Loucy (cell line): ENCODE measurements around the gene NOX5.

Experiments
- H2AFZ ChIP-seq: fragments of 200-600 bp; sonication (generic); 2 replicates; pipeline ENCODE4 v1.6.0; 2016; ENCODE audit warnings: antibody characterized with exemption, mild to moderate bottlenecking, low read length, moderate library complexity
- H3F3A ChIP-seq: fragments of 200-600 bp; 2 replicates; pipeline ENCODE4 v1.6.0; 2016; ENCODE audit warnings: antibody characterized with exemption, low read depth, mild to moderate bottlenecking
- H3K27me3 ChIP-seq: fragments of 200-600 bp; sonication (generic); 2 replicates; pipeline ENCODE4 v1.6.1; 2014; ENCODE audit warnings: low read length, mild to moderate bottlenecking; ENCODE audit not compliant: insufficient read depth, poor library complexity, severe bottlenecking
- H3K36me3 ChIP-seq: fragments of 200-600 bp; sonication (generic); 2 replicates; pipeline ENCODE4 v1.6.1; 2016; ENCODE audit warnings: low read length; ENCODE audit not compliant: insufficient read depth
- H3K4me1 ChIP-seq: fragments of 200-600 bp; sonication (generic); 2 replicates; pipeline ENCODE4 v1.5.1; 2014; ENCODE audit warnings: low read length, mild to moderate bottlenecking; ENCODE audit not compliant: insufficient read depth, poor library complexity, severe bottlenecking
- H3K4me2 ChIP-seq: fragments of 200-600 bp; sonication (generic); 2 replicates; pipeline ENCODE4 v1.6.0; 2014; ENCODE audit warnings: antibody characterized with exemption, low read length, low read depth, mild to moderate bottlenecking; ENCODE audit not compliant: poor library complexity, severe bottlenecking
- H3K4me3 ChIP-seq: fragments of 200-600 bp; sonication (generic); 2 replicates; pipeline ENCODE4 v1.5.1; 2014; ENCODE audit warnings: low read length, mild to moderate bottlenecking, mixed read lengths; ENCODE audit not compliant: poor library complexity, severe bottlenecking
- H3K79me2 ChIP-seq: fragments of 200-600 bp; sonication (generic); 2 replicates; pipeline ENCODE4 v1.6.1; 2014; ENCODE audit warnings: low read length; ENCODE audit not compliant: insufficient read depth
- H3K9ac ChIP-seq: fragments of 200-600 bp; sonication (generic); 2 replicates; pipeline ENCODE4 v1.6.0; 2014; ENCODE audit warnings: mild to moderate bottlenecking, low read depth, low read length, moderate library complexity; ENCODE audit not compliant: poor library complexity, severe bottlenecking
- H3K9me2 ChIP-seq: fragments of 200-600 bp; sonication (generic); replicated peaks from 2 replicates; pipeline ENCODE4 v1.6.1; 2016; ENCODE audit warnings: low read depth, low read length, mixed read lengths
- H3K9me3 ChIP-seq: fragments of 200-600 bp; sonication (generic); 2 replicates; pipeline ENCODE4 v1.6.1; 2014; ENCODE audit warnings: mild to moderate bottlenecking, antibody characterized with exemption, low read length, low read depth; ENCODE audit not compliant: insufficient read depth
- H4K20me1 ChIP-seq: fragments of 200-600 bp; sonication (generic); 2 replicates; pipeline ENCODE4 v1.6.0; 2014; ENCODE audit warnings: antibody characterized with exemption, low read length, mild to moderate bottlenecking; ENCODE audit not compliant: insufficient read depth, poor library complexity, severe bottlenecking
- CTCF ChIP-seq: fragments of 200-600 bp; sonication (generic); conservative IDR thresholded peaks from 2 replicates; pipeline ENCODE4 v1.5.1; 2014; ENCODE audit warnings: mild to moderate bottlenecking, antibody characterized with exemption, low read length
- EZH2phosphoT487 ChIP-seq: fragments of 200-600 bp; IDR thresholded peaks from 2 replicates; pipeline ENCODE4 v1.6.1; 2018; ENCODE audit warnings: antibody characterized with exemption, mild to moderate bottlenecking, moderate library complexity, borderline replicate concordance

NOX5 gene

GRCh38 chr15:69086427-69087204 is 72.1 kb downstream of the NOX5 start:
- Histone ChIP-seq H3K79me2 (no peaks in the 10 kb centered on the region), H3K36me3 (no peaks in the 10 kb centered on the region), H3K4me1 (no peaks in the 10 kb centered on the region), H3K9me2 (no peaks in the 10 kb centered on the region), H3K27me3 (no peaks in the 10 kb centered on the region), H3F3A (no peaks in the 10 kb centered on the region), H3K9ac (no peak overlapping the region), H4K20me1 (no peaks in the 10 kb centered on the region), H3K9me3 (no peaks in the 10 kb centered on the region), H3K4me2 (no peak overlapping the region), H3K4me3 (no peak overlapping the region), H2AFZ (no peak overlapping the region)
- TF ChIP-seq CTCF (no peak), EZH2phosphoT487 (no peak)

- Histone ChIP-seq H3K9me3 (no peaks in the 10 kb centered on the region), H2AFZ (no peak overlapping the region), H3K79me2 (no peaks in the 10 kb centered on the region), H3K4me2 (no peak overlapping the region), H3K9ac (no peak overlapping the region), H3K27me3 (no peaks in the 10 kb centered on the region), H3K36me3 (no peaks in the 10 kb centered on the region), H3F3A (no peaks in the 10 kb centered on the region), H4K20me1 (no peaks in the 10 kb centered on the region), H3K9me2 (no peaks in the 10 kb centered on the region), H3K4me1 (no peaks in the 10 kb centered on the region), H3K4me3 (no peak overlapping the region)
- TF ChIP-seq CTCF (no peak), EZH2phosphoT487 (no peak)
Measured at GRCh38 chr15:69087366-69087976, 73.0 kb downstream of the NOX5 start.

- no peak overlapping the region for H3K9ac ChIP-seq
- no peak overlapping the region for H2AFZ ChIP-seq
- no peak for TF ChIP-seq EZH2phosphoT487
- no peak for TF ChIP-seq CTCF
- H3K27me3 ChIP-seq, result no peaks in the 10 kb centered on the region
- no peak overlapping the region for H3K4me3 ChIP-seq
- no peaks in the 10 kb centered on the region for H3K4me1 ChIP-seq
- H3K79me2 ChIP-seq, result no peaks in the 10 kb centered on the region
- no peaks in the 10 kb centered on the region for H3K36me3 ChIP-seq
- H3K9me2 ChIP-seq, result no peaks in the 10 kb centered on the region
- no peaks in the 10 kb centered on the region for H3F3A ChIP-seq
- no peaks in the 10 kb centered on the region for H3K9me3 ChIP-seq
- no peaks in the 10 kb centered on the region for H4K20me1 ChIP-seq
- H3K4me2 ChIP-seq, result no peak overlapping the region
Measured at GRCh38 chr15:69088300-69088965, 73.9 kb downstream of the NOX5 start.
